A673 (cell line): Measurements from ENCODE around the gene ZNF519. TPM values are rescaled to one million over a fixed set of nuclear protein-coding genes. Genes with fewer than 3 reads are reported as not detected.
"Not testable (repeated sequence)": the region's sequence is repeated elsewhere in the genome, so short reads cannot be mapped to it uniquely, and the experiment has no call there.

Source experiments
- BruUV-seq: library from RNA; stranded (reverse); fragments of 400-500 nt; replicated peaks from 2 replicates; lab custom pipeline; 2021; lab: Mats Ljungman, UMichigan
- CTCF ChIA-PET: fragments of 300-600 bp; sonication (Branson Sonifier 250); formaldehyde crosslinking; loops from one replicate; lab custom pipeline; 2022; ENCODE audit warnings: antibody characterized with exemption; lab: Charles Lee
- POLR2A ChIA-PET: fragments of 300-600 bp; sonication (Branson Sonifier 250); formaldehyde crosslinking; loops from one replicate; lab custom pipeline; 2022; ENCODE audit warnings: antibody characterized with exemption; ENCODE audit not compliant: low non-redundant PET; lab: Charles Lee
- DNase-seq: peaks from one replicate; pipeline ENCODE4 v3.0.0-alpha.2; 2015; ENCODE audit warnings: low spot score
- H3K27ac ChIP-seq: fragments of 200-600 bp; sonication (generic); 2 replicates; pipeline ENCODE4 v1.5.1; 2016; ENCODE audit warnings: mixed run types, low read depth, mild to moderate bottlenecking, mixed read lengths, antibody characterized with exemption, low read length; ENCODE audit not compliant: poor library complexity, severe bottlenecking
- H3K27me3 ChIP-seq: fragments of 200-600 bp; sonication (generic); replicated peaks from 2 replicates; pipeline ENCODE4 v1.6.1; 2017; ENCODE audit warnings: mixed run types, low read depth, mild to moderate bottlenecking, mixed read lengths, antibody characterized with exemption, low read length; ENCODE audit not compliant: insufficient read depth, poor library complexity
- H3K36me3 ChIP-seq: fragments of 200-600 bp; sonication (generic); 2 replicates; pipeline ENCODE4 v1.6.1; 2016; ENCODE audit warnings: mixed run types, mild to moderate bottlenecking, mixed read lengths, antibody characterized with exemption, low read length; ENCODE audit not compliant: insufficient read depth, poor library complexity, severe bottlenecking
- H3K4me1 ChIP-seq: fragments of 200-600 bp; sonication (generic); 2 replicates; pipeline ENCODE4 v1.6.1; 2017; ENCODE audit warnings: mixed run types, mild to moderate bottlenecking, mixed read lengths, antibody characterized with exemption, low read length; ENCODE audit not compliant: insufficient read depth, poor library complexity, severe bottlenecking
- H3K4me3 ChIP-seq: fragments of 200-600 bp; sonication (generic); 2 replicates; pipeline ENCODE4 v1.5.1; 2016; ENCODE audit warnings: low read depth, mixed run types, mild to moderate bottlenecking, mixed read lengths, low read length; ENCODE audit not compliant: poor library complexity, severe bottlenecking
- H3K9me3 ChIP-seq: fragments of 200-600 bp; sonication (generic); 2 replicates; pipeline ENCODE4 v1.6.1; 2016; ENCODE audit warnings: mixed run types, low read depth, mild to moderate bottlenecking, mixed read lengths, antibody characterized with exemption, low read length; ENCODE audit not compliant: poor library complexity, severe bottlenecking
- intact Hi-C: fragments of 100-400 bp; cut with micrococcal nuclease; formaldehyde crosslinking; loops from one replicate; pipeline ENCODE4 v1.10.0; 2022; ENCODE audit not compliant: unreplicated experiment
- total RNA-seq: library from RNA; stranded (reverse); gene quantifications from 2 replicates; pipeline ENCODE4 v1.2.3, GENCODE V29; 2021

ZNF519 gene
- total RNA-seq, 1 experiment from 2014 or later = 27.5 TPM

DNA sequence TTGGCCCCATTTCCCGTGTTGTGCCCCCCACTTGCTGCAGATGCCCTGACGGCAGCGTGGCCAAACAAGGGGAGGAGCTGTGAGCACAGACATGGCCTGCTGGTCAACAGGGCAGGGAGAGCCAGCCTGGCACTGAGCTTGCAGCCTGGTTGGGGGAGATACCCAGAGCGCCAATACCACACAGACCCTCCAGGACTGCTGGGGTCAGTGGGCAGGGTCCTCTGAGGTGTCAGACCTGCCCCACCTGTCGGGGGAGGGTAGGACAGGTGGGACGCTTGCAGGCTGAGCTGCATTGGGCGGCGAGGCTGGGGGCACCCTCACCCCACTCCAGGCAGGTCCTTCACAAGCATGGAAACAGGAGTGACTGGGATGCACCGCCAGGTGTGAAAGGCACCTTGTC lies 9.9 kb upstream of the ZNF519 start:
- BruUV-seq, H3K9me3 ChIP-seq, POLR2A ChIA-PET: not testable (repeated sequence)

DNA sequence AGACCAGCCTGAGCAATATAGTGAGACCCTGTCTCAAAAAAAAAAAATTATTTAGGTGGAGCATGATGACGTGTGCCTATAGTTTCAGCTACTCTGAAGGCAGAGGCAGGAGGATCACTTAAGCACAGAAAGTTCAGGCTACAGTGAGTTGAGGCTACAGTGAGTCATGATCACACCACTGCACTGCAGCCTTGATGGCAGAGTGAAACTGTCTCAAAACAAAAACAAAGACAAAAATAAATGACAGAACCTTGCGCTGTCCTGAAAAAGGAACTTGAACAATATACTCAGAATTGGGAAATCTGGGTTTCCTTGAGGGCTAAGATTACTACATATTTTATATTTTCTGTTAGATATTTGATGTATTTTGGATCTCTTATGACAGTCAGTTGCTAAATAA lies 7.3 kb upstream of the ZNF519 start:
- CTCF ChIA-PET, intact Hi-C loops, POLR2A ChIA-PET, DNase-seq, BruUV-seq, H3K4me3 ChIP-seq, H3K4me1 ChIP-seq, H3K27ac ChIP-seq, H3K27me3 ChIP-seq, H3K9me3 ChIP-seq, H3K36me3 ChIP-seq: not testable (repeated sequence)

More for the DNA sequence above, 9.9 kb upstream of the ZNF519 start:
- H3K4me3 ChIP-seq, H3K4me1 ChIP-seq, DNase-seq, H3K36me3 ChIP-seq, intact Hi-C loops, H3K27me3 ChIP-seq, H3K27ac ChIP-seq, CTCF ChIA-PET: not testable (repeated sequence)

DNA sequence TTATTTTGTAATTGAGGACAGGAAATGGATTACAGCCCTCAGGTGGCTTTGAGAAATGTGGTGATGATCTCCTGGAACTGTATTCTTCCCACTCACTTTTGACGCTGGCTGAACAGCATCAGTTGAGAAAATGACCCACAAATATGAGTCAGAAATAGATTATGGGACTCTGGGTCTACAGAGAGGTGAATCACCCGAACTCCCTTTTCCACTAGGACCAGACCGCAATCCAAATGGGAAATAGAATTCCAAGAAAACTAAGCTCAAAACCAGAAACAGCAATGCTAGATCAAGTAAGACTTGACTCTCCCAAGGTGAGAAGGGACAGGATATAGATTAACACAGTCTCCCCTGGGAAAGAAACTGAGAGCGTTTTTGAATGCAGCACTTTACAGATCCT lies 5.7 kb upstream of the ZNF519 start:
- DNase-seq, H3K27me3 ChIP-seq, H3K36me3 ChIP-seq, H3K9me3 ChIP-seq, intact Hi-C loops, H3K4me1 ChIP-seq, BruUV-seq, CTCF ChIA-PET, H3K4me3 ChIP-seq, H3K27ac ChIP-seq, POLR2A ChIA-PET: not testable (repeated sequence)

DNA sequence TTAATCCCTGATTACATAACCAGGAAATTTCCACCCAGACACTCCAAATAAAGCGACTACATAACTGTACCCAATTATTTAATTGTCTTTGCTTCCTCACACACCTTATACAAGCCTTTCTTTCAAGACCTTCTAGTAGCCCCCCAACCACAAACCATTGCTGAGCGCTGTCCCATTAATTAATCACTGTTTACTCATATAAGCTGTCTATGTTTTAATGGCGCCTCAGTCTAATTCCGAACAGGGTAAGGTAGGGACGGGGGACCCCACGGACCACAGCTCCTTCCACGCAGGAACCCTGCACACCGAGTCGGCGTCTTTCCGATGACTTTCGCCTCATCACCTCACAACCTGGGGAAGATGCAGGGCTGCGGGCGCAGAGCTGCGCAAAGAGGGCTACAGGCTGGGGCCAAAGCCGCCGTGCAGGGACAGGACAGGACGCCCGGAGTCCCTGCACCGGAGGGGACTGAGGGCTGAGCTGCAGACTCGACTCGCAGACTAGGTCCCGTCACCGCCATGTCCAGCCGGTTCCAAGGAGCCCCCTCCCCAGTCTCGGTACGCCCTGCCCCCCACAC lies 452 bp downstream of the ZNF519 start:
- H3K9me3 ChIP-seq, H3K4me1 ChIP-seq, CTCF ChIA-PET, intact Hi-C loops, POLR2A ChIA-PET, H3K36me3 ChIP-seq, DNase-seq, H3K27me3 ChIP-seq: not testable (repeated sequence)
- TSS peak; percentile 67 for BruUV-seq
- peak overlapping the region; percentile 67 for H3K4me3 ChIP-seq
- peak overlapping the region; percentile 70 for H3K27ac ChIP-seq

DNA sequence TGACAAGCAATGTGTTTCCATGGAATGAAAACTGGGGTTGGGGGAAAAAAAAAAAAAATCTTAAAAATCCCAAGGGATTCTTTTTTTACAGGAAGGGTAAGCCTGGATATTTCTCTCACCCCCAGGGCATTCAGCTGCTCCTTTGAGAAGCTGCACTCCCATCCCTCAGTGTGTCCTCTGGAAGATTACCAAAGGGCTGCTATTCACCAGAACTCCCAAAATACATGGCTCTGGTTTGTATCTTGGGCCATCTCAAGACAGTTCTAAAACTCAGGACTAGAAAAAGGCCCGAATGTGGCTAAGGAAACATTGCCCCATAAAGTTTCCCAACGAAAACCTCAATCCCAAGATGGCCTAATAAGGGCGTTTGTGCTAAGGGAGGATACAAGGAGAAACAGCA lies 1.4 kb downstream of the ZNF519 start:
- DNase-seq, intact Hi-C loops, H3K36me3 ChIP-seq, H3K4me1 ChIP-seq, POLR2A ChIA-PET, BruUV-seq, H3K9me3 ChIP-seq, H3K27me3 ChIP-seq, H3K27ac ChIP-seq, CTCF ChIA-PET: not testable (repeated sequence)
- H3K4me3 ChIP-seq = peak overlapping the region; percentile 67
